Measurements from ENCODE around the gene RALGAPA1. TPM values are rescaled to one million over a fixed set of nuclear protein-coding genes. Genes with fewer than 3 reads are reported as not detected.

The RALGAPA1 gene
- total RNA-seq, 3 donors from 2014 or later (not counting 1 experiment from before 2014, with no cell fraction given): 66.5 to 101 (median 90.7) TPM

- Histone ChIP-seq H3K9me3 (ENCODE audit: control insufficient read depth, insufficient read depth, low read length) (no peaks in the 10 kb centered on the region), H3K4me1 (ENCODE audit: control insufficient read depth, insufficient read depth, low read length) (no peaks in the 10 kb centered on the region), H3K27ac (ENCODE audit: low read length) (no peak overlapping the region), H3K27me3 (ENCODE audit: control insufficient read depth, insufficient read depth, low read length) (no peaks in the 10 kb centered on the region), H3K4me3 (ENCODE audit: low read length) (no peak overlapping the region), H3K36me3 (ENCODE audit: control insufficient read depth, insufficient read depth, low read length) (peaks cover 49% of the 10 kb centered on the region)
- Mint-ChIP-seq H3K9me3 (no peaks in the 10 kb centered on the region), H3K4me1 (no peaks in the 10 kb centered on the region), H3K27ac (no peak overlapping the region), H3K4me3 (no peak overlapping the region), H3K36me3 (peaks cover 7% of the 10 kb centered on the region), H3K27me3 (ENCODE audit: low read depth in 2 of 2) (no peaks in the 10 kb centered on the region)
- intact Hi-C loops (cut with micrococcal nuclease): no loop called here
- ATAC-seq: no peak
- WGBS (ENCODE audit: insufficient coverage): 89% methylated on average over 1 of the region's 1 CpG
- no peak for DNase-seq
- TF ChIP-seq, protein P1, sequence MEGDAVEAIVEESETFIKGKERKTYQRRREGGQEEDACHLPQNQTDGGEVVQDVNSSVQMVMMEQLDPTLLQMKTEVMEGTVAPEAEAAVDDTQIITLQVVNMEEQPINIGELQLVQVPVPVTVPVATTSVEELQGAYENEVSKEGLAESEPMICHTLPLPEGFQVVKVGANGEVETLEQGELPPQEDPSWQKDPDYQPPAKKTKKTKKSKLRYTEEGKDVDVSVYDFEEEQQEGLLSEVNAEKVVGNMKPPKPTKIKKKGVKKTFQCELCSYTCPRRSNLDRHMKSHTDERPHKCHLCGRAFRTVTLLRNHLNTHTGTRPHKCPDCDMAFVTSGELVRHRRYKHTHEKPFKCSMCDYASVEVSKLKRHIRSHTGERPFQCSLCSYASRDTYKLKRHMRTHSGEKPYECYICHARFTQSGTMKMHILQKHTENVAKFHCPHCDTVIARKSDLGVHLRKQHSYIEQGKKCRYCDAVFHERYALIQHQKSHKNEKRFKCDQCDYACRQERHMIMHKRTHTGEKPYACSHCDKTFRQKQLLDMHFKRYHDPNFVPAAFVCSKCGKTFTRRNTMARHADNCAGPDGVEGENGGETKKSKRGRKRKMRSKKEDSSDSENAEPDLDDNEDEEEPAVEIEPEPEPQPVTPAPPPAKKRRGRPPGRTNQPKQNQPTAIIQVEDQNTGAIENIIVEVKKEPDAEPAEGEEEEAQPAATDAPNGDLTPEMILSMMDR (IDR thresholded peaks at IDR 0.05): no peak
Observed at GRCh38 chr14:35678403-35679028, 130.6 kb downstream of the RALGAPA1 start.

DNA sequence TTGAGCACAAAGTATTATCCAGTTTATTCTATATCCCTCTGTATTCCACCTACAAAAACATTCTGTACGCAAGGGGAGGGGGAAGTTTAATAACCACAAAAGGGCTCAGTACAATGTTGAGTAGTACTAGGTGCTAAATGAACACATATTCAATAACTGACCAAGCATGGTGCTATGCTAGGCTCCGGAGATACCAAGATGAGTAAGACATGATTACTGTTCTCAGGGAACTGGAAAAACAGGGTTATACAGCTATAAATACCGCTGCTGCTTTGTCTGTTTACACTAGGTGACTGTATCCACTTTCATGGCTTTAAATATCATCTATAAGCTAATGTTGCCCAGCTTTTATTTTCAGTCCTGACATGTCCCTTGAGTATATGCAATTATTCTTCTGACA is 139.3 kb downstream of the RALGAPA1 start:
- peaks cover 28% of the 10 kb centered on the region for H3K36me3 ChIP-seq (ENCODE audit: control insufficient read depth, insufficient read depth, low read length)
- no peaks in the 10 kb centered on the region for H3K9me3 Mint-ChIP-seq
- no peaks in the 10 kb centered on the region for H3K4me1 Mint-ChIP-seq
- WGBS (ENCODE audit: insufficient coverage): 81% methylated on average over 2 of the region's 3 CpGs
- H3K27me3 Mint-ChIP-seq (ENCODE audit: low read depth in 2 of 2): no peaks in the 10 kb centered on the region
- no peak overlapping the region for H3K4me3 ChIP-seq (ENCODE audit: low read length)
- ATAC-seq: no peak
- no peaks in the 10 kb centered on the region for H3K4me1 ChIP-seq (ENCODE audit: control insufficient read depth, insufficient read depth, low read length)
- intact Hi-C loops (cut with micrococcal nuclease): no loop called here
- H3K27ac Mint-ChIP-seq: no peak overlapping the region
- peaks cover 6% of the 10 kb centered on the region for H3K36me3 Mint-ChIP-seq
- DNase-seq: no peak
- H3K4me3 Mint-ChIP-seq: no peak overlapping the region
- H3K27me3 ChIP-seq (ENCODE audit: control insufficient read depth, insufficient read depth, low read length): no peaks in the 10 kb centered on the region
- no peak overlapping the region for H3K27ac ChIP-seq (ENCODE audit: low read length)
- TF ChIP-seq, protein P1 (IDR thresholded peaks at IDR 0.05): no peak
- H3K9me3 ChIP-seq (ENCODE audit: control insufficient read depth, insufficient read depth, low read length): no peaks in the 10 kb centered on the region

DNA sequence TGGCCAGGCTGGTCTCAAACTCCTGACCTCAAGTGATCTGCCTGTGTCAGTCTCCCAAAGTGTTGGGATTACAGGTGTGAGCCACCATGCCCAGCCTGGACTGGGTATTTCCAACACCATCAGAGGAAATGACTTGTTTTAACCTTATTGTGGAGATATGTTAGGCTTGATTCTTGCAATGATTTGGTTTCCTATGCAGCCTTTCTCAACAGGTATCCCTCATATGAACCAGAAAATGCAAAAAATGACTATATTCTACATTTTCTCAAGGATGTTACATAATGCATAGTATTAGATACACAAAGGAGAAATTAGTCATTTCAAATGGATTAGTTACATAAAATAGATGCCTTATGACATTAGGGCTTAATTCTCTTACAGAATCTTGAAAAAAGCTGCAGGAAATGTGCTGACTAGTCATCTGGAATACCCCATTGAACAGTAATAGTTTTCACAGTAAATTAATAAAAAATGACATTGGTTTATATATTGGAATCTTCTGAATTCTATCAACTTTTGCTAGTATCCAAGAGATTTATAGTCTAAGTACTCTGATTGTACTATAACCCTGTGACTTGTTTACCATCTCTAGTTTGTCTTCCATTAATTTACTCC is 142.6 kb downstream of the RALGAPA1 start:
- Mint-ChIP-seq H3K27ac (no peak overlapping the region), H3K4me3 (no peak overlapping the region), H3K36me3 (peaks cover 15% of the 10 kb centered on the region), H3K9me3 (no peaks in the 10 kb centered on the region), H3K27me3 (ENCODE audit: low read depth in 2 of 2) (no peaks in the 10 kb centered on the region), H3K4me1 (no peaks in the 10 kb centered on the region)
- no peak for DNase-seq
- no peaks in the 10 kb centered on the region for H3K27me3 ChIP-seq (ENCODE audit: control insufficient read depth, insufficient read depth, low read length)
- intact Hi-C loops (cut with micrococcal nuclease): no loop called here
- no peak overlapping the region for H3K4me3 ChIP-seq (ENCODE audit: low read length)
- H3K36me3 ChIP-seq (ENCODE audit: control insufficient read depth, insufficient read depth, low read length): peaks cover 18% of the 10 kb centered on the region
- no peaks in the 10 kb centered on the region for H3K9me3 ChIP-seq (ENCODE audit: control insufficient read depth, insufficient read depth, low read length)
- no peak overlapping the region for H3K27ac ChIP-seq (ENCODE audit: low read length)
- H3K4me1 ChIP-seq (ENCODE audit: control insufficient read depth, insufficient read depth, low read length): no peaks in the 10 kb centered on the region
- no peak for ATAC-seq
- TF ChIP-seq, protein P1 (IDR thresholded peaks at IDR 0.05): no peak

- Histone ChIP-seq H3K4me1 (ENCODE audit: control insufficient read depth, insufficient read depth, low read length) (no peaks in the 10 kb centered on the region), H3K27ac (ENCODE audit: low read length) (no peak overlapping the region), H3K36me3 (ENCODE audit: control insufficient read depth, insufficient read depth, low read length) (peaks cover 13% of the 10 kb centered on the region), H3K4me3 (ENCODE audit: low read length) (no peak overlapping the region), H3K27me3 (ENCODE audit: control insufficient read depth, insufficient read depth, low read length) (no peaks in the 10 kb centered on the region), H3K9me3 (ENCODE audit: control insufficient read depth, insufficient read depth, low read length) (no peaks in the 10 kb centered on the region)
- no peak overlapping the region for H3K4me3 Mint-ChIP-seq
- H3K27ac Mint-ChIP-seq: no peak overlapping the region
- 94% methylated on average over 3 of the region's 3 CpGs for WGBS (ENCODE audit: insufficient coverage)
- ATAC-seq: no peak
- no peaks in the 10 kb centered on the region for H3K27me3 Mint-ChIP-seq (ENCODE audit: low read depth in 2 of 2)
- no peak for DNase-seq
- intact Hi-C loops (cut with micrococcal nuclease): no loop called here
- TF ChIP-seq, protein P1 (IDR thresholded peaks at IDR 0.05): no peak
- H3K36me3 Mint-ChIP-seq: peaks cover 9% of the 10 kb centered on the region
- no peaks in the 10 kb centered on the region for H3K4me1 Mint-ChIP-seq
- no peaks in the 10 kb centered on the region for H3K9me3 Mint-ChIP-seq
Observed at GRCh38 chr14:35661875-35662274, 147.2 kb downstream of the RALGAPA1 start.

Data from natural killer cell (primary cell).